OCI-LY1 (cell line): Measurements from ENCODE around the gene E4F1.

Experiments
- EZH2 ChIP-seq: fragments of 200-600 bp; sonication (generic), shearing (Covaris generic); IDR thresholded peaks from 2 replicates; pipeline ENCODE4 v1.8.0; 2017; ENCODE audit warnings: borderline replicate concordance, mixed run types, mild to moderate bottlenecking, antibody characterized with exemption, low read length, moderate library complexity, mixed read lengths
- TF ChIP-seq, protein P1 (sequence below): fragments of 200-600 bp; sonication (generic), shearing (Covaris generic); IDR thresholded peaks from 2 replicates; pipeline ENCODE4 v1.5.1; 2017; ENCODE audit warnings: mild to moderate bottlenecking, antibody characterized with exemption, low read length, moderate library complexity, mixed read lengths

DNA sequence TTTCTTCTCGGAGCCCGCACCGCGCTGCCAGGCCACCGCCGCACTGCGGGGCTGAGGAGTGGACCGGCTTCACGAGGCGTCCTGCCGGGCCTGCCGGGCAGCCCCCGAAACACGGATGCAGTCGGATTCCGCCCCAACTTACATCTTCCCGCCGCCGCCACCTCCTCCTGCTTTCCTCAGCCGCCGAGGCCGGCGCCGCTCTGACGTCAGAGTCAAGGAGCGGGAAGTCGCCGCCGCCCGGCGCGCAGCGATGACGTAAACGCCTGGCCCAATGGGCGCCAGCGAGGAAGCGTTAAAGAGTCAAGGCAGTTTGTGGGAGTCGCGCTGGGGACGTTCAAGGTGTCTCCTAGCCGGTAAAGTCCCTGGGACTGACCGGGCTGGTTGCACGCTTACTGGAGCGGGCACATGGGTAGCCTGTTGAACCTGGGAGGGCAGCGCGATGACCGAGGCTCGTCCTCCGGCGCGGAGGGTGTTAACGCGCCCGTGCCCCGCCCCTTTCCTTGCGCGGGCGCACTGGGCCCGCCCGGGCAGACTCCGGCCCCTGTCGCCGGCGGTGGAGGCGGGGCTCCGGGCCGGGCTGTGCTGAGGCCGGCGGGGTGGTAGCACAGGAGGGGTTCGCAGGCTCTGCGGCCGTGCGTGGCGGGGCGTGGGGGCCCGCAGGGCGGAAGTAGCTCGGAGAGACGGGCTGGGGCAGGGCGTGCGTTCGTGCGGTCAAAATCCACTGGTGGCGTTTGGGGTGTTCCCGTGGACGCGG lies 44.7 kb downstream of the E4F1 start, which contains the start of gene RNPS1:
- TF ChIP-seq, protein P1, sequence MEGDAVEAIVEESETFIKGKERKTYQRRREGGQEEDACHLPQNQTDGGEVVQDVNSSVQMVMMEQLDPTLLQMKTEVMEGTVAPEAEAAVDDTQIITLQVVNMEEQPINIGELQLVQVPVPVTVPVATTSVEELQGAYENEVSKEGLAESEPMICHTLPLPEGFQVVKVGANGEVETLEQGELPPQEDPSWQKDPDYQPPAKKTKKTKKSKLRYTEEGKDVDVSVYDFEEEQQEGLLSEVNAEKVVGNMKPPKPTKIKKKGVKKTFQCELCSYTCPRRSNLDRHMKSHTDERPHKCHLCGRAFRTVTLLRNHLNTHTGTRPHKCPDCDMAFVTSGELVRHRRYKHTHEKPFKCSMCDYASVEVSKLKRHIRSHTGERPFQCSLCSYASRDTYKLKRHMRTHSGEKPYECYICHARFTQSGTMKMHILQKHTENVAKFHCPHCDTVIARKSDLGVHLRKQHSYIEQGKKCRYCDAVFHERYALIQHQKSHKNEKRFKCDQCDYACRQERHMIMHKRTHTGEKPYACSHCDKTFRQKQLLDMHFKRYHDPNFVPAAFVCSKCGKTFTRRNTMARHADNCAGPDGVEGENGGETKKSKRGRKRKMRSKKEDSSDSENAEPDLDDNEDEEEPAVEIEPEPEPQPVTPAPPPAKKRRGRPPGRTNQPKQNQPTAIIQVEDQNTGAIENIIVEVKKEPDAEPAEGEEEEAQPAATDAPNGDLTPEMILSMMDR: no peak
- TF ChIP-seq EZH2: no peak
